HL-60/S4 treated with phorbol 12-myristate 13-acetate at 8.2 ng/mL for 4 days and 3 days (cell line): ENCODE measurements around the gene NFKBIB.

Experiments used
- in situ Hi-C: fragments of 300-500 bp; cut with MboI; formaldehyde crosslinking; loops from 2 replicates; pipeline ENCODE4 v1.15.0; 2022; ENCODE audit warnings: low sequenced_read_pairs

Gene NFKBIB

GRCh38 chr19:38951187-38951586 is 51.4 kb downstream of the NFKBIB start:
- in situ Hi-C loops: no loop called here

GRCh38 chr19:38952395-38953165 is 52.8 kb downstream of the NFKBIB start:
- in situ Hi-C loops: no loop called here

- in situ Hi-C loops: no loop called here
Measured at GRCh38 chr19:38953677-38954076, 53.9 kb downstream of the NFKBIB start.

GRCh38 chr19:38956264-38956663 is 56.5 kb downstream of the NFKBIB start:
- in situ Hi-C loops: no loop called here

DNA sequence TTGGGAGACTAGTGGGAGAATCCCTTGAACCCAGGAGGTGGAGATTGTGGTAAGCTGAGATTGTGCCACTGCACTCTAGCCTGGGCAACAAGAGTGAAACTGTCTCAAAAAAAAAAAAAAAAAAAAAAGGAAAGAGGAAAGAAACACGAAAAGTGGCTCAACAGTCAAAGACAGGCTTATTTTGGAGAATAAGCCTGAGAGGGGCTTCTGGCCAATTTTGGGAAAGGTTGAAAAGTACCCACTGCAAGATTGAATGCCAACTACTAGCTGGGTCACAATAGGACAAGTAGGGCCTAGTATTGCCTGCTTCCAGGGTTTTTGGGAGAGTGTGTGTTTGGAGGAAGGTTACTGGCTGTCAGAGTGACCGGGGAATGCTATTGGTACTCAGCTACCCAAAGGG is 58.5 kb downstream of the NFKBIB start:
- in situ Hi-C loops: no loop called here
